Keratinocyte (primary cell): ENCODE results near the gene DUSP22. TPM values are rescaled to one million over a fixed set of nuclear protein-coding genes. Genes with fewer than 3 reads are reported as not detected.
"Not testable (repeated sequence)": the region's sequence is repeated elsewhere in the genome, so short reads cannot be mapped to it uniquely, and the experiment has no call there.

Experiments used
- DNase-seq: peaks from one replicate; pipeline ENCODE4 v3.0.0-alpha.2; 2011; ENCODE audit warnings: low read depth, missing footprints, low spot score
- FAIRE-seq: peaks from 2 replicates; lab custom pipeline; 2011; peaks lifted over from hg19 to GRCh38; lab: Jason Lieb, UNC
- H2AFZ ChIP-seq: 2 replicates; pipeline ENCODE4 v1.6.0; 2012; ENCODE audit warnings: low read length, control low read depth, inconsistent platforms; ENCODE audit not compliant: control insufficient read depth
- H3K27ac ChIP-seq: 2 replicates; pipeline ENCODE4 v1.5.1; 2011; ENCODE audit warnings: low read length; ENCODE audit not compliant: control insufficient read depth, insufficient read depth
- H3K27me3 ChIP-seq: 3 replicates; pipeline ENCODE4 v1.6.0; 2011; ENCODE audit warnings: low read length; ENCODE audit not compliant: control insufficient read depth, insufficient read depth; ENCODE audit errors: extremely low read depth
- H3K36me3 ChIP-seq, 2 experiments: 2 replicates in 1 of 2; 3 replicates in 1 of 2; pipeline ENCODE4 v1.5.1; 2011; ENCODE audit warnings: low read length in 2 of 2, mild to moderate bottlenecking in 1 of 2; ENCODE audit not compliant: control insufficient read depth in 2 of 2, insufficient read depth in 2 of 2; ENCODE audit errors: extremely low read depth in 1 of 2
- H3K4me1 ChIP-seq: 3 replicates; pipeline ENCODE4 v1.5.1; 2011; ENCODE audit warnings: low read length; ENCODE audit not compliant: control insufficient read depth, insufficient read depth; ENCODE audit errors: extremely low read depth
- H3K4me2 ChIP-seq: 3 replicates; pipeline ENCODE4 v1.6.0; 2011; ENCODE audit warnings: low read depth, low read length; ENCODE audit not compliant: control insufficient read depth, insufficient read depth; ENCODE audit errors: extremely low read depth
- H3K4me3 ChIP-seq, 3 experiments: fragments of 200-600 bp in 1 of 3; sonication (generic) in 1 of 3; 2 replicates in 2 of 3; 3 replicates in 1 of 3; pipeline ENCODE4 v1.5.1; 2011 to 2016; ENCODE audit warnings: low read length in 3 of 3, mild to moderate bottlenecking in 3 of 3, control low read depth in 2 of 3, inconsistent platforms in 1 of 3, low read depth in 1 of 3, mixed read lengths in 1 of 3, mixed run types in 1 of 3, moderate library complexity in 1 of 3; ENCODE audit not compliant: control insufficient read depth in 2 of 3, insufficient read depth in 2 of 3; ENCODE audit errors: extremely low read depth in 1 of 3
- H3K79me2 ChIP-seq: 2 replicates; pipeline ENCODE4 v1.6.0; 2012; ENCODE audit warnings: low read length; ENCODE audit not compliant: control insufficient read depth, insufficient read depth
- H3K9ac ChIP-seq: 3 replicates; pipeline ENCODE4 v1.6.0; 2011; ENCODE audit warnings: low read length; ENCODE audit not compliant: control insufficient read depth, insufficient read depth; ENCODE audit errors: extremely low read depth
- H3K9me1 ChIP-seq: 3 replicates; pipeline ENCODE4 v1.6.0; 2011; ENCODE audit warnings: low read length; ENCODE audit not compliant: control insufficient read depth, insufficient read depth; ENCODE audit errors: extremely low read depth
- H3K9me3 ChIP-seq: 2 replicates; pipeline ENCODE4 v1.5.1; 2012; ENCODE audit warnings: low read depth, low read length; ENCODE audit not compliant: control insufficient read depth
- H4K20me1 ChIP-seq: 3 replicates; pipeline ENCODE4 v1.6.0; 2011; ENCODE audit warnings: low read length; ENCODE audit not compliant: control insufficient read depth, insufficient read depth; ENCODE audit errors: extremely low read depth
- EZH2 ChIP-seq: IDR thresholded peaks from one replicate; pipeline ENCODE4 v1.6.1; 2012; ENCODE audit warnings: inconsistent platforms, mild to moderate bottlenecking, low read length, moderate library complexity
- dilution Hi-C: fragments of 300-500 bp; cut with MboI; formaldehyde crosslinking; loops from one replicate; pipeline ENCODE4 v1.7.0; 2020; ENCODE audit warnings: low sequenced_read_pairs; ENCODE audit not compliant: extremely low pct_ligation_motif_present
- polyA plus RNA-seq, 5 experiments: library from polyadenylated mRNA; depleted of rRNA in 3 of 5; stranded (reverse) in 3 of 5; stranded (forward) in 1 of 5; unstranded in 1 of 5; fragments of >200 nt; gene quantifications; 1 replicate in 1 of 5; 2 replicates in 3 of 5; 3 replicates in 1 of 5; pipeline versions ENCODE4 v1.2.1 to v1.2.3, GENCODE V29; 2011 to 2012; ENCODE audit warnings: missing spikeins in 2 of 5, low read depth in 1 of 5, low replicate concordance in 1 of 5
- TF ChIP-seq, protein P1 (sequence below), 3 experiments: IDR thresholded peaks in 1 of 3; conservative IDR thresholded peaks in 1 of 3; optimal IDR thresholded peaks in 1 of 3; 2 replicates in 2 of 3; 3 replicates in 1 of 3; pipeline versions ENCODE3 to v1.5.1; 2011; ENCODE audit warnings: low read length in 3 of 3, mild to moderate bottlenecking in 3 of 3, moderate library complexity in 2 of 3, control low read depth in 1 of 3, inconsistent platforms in 1 of 3; ENCODE audit not compliant: insufficient read depth in 2 of 3; ENCODE audit errors: extremely low read depth in 1 of 3

Gene DUSP22
- polyA plus RNA-seq, 1 donor (not counting 4 experiments of a cell fraction or from before 2014, with no cell fraction given) = 17.3 TPM

- no peak for TF ChIP-seq EZH2
- TF ChIP-seq, protein P1, sequence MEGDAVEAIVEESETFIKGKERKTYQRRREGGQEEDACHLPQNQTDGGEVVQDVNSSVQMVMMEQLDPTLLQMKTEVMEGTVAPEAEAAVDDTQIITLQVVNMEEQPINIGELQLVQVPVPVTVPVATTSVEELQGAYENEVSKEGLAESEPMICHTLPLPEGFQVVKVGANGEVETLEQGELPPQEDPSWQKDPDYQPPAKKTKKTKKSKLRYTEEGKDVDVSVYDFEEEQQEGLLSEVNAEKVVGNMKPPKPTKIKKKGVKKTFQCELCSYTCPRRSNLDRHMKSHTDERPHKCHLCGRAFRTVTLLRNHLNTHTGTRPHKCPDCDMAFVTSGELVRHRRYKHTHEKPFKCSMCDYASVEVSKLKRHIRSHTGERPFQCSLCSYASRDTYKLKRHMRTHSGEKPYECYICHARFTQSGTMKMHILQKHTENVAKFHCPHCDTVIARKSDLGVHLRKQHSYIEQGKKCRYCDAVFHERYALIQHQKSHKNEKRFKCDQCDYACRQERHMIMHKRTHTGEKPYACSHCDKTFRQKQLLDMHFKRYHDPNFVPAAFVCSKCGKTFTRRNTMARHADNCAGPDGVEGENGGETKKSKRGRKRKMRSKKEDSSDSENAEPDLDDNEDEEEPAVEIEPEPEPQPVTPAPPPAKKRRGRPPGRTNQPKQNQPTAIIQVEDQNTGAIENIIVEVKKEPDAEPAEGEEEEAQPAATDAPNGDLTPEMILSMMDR (optimal IDR thresholded peaks at IDR 0.05 in 1 of 3, IDR thresholded peaks at IDR 0.05 in 1 of 3, conservative IDR thresholded peaks at IDR 0.05 in 1 of 3; ENCODE audit: extremely low read depth in 1 of 3, insufficient read depth in 2 of 3, low read length in 3 of 3) = no peak
- no peaks in the 10 kb centered on the region for H4K20me1 ChIP-seq
- dilution Hi-C loops = no loop called here
- no peak overlapping the region for H3K4me3 ChIP-seq
- no peak for DNase-seq
- peaks cover 4% of the 10 kb centered on the region for H3K27me3 ChIP-seq
- H3K36me3 ChIP-seq = no peaks in the 10 kb centered on the region
- no peak overlapping the region for H3K27ac ChIP-seq
- H3K9me1 ChIP-seq = no peaks in the 10 kb centered on the region
- no peaks in the 10 kb centered on the region for H3K4me1 ChIP-seq
- no peak overlapping the region for H3K9ac ChIP-seq
- no peaks in the 10 kb centered on the region for H3K79me2 ChIP-seq
- peaks cover 5% of the 10 kb centered on the region for H3K9me3 ChIP-seq
- H2AFZ ChIP-seq = no peak overlapping the region
- H3K4me2 ChIP-seq = no peak overlapping the region
- no peak for FAIRE-seq
Measured at GRCh38 chr6:370555-370954, 78.3 kb downstream of the DUSP22 start.

DNA sequence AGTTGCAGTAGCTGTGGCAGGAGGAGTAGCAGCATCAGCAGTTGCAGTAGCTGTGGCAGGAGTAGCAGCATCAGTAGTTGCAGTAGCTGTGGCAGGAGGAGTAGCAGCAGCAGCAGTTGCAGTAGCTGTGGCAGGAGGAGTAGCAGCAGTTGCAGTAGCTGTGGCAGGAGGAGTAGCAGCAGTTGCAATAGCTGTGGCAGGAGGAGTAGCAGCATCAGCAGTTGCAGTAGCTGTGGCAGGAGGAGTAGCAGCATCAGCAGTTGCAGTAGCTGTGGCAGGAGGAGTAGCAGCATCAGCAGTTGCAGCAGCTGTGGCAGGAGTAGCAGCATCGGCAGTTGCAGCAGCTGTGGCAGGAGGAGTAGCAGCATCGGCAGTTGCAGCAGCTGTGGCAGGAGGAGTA, 79.6 kb downstream of the DUSP22 start:
- H4K20me1 ChIP-seq, H3K4me1 ChIP-seq, FAIRE-seq, dilution Hi-C loops, H2AFZ ChIP-seq, H3K4me3 ChIP-seq, H3K9ac ChIP-seq, H3K79me2 ChIP-seq, DNase-seq, H3K36me3 ChIP-seq, H3K27me3 ChIP-seq, H3K27ac ChIP-seq, H3K9me3 ChIP-seq, H3K4me2 ChIP-seq, H3K9me1 ChIP-seq: not testable (repeated sequence)

GRCh38 chr6:372336-372911, 80.1 kb downstream of the DUSP22 start:
- no peaks in the 10 kb centered on the region for H3K9me1 ChIP-seq
- no peak overlapping the region for H3K9ac ChIP-seq
- H3K79me2 ChIP-seq = no peaks in the 10 kb centered on the region
- no peak overlapping the region for H3K4me3 ChIP-seq
- H2AFZ ChIP-seq = no peak overlapping the region
- H4K20me1 ChIP-seq = no peaks in the 10 kb centered on the region
- H3K27me3 ChIP-seq = peaks cover 4% of the 10 kb centered on the region
- TF ChIP-seq, protein P1 (optimal IDR thresholded peaks at IDR 0.05 in 1 of 3, IDR thresholded peaks at IDR 0.05 in 1 of 3, conservative IDR thresholded peaks at IDR 0.05 in 1 of 3; ENCODE audit: extremely low read depth in 1 of 3, insufficient read depth in 2 of 3, low read length in 3 of 3) = no peak
- no peak for TF ChIP-seq EZH2
- peaks cover 3% of the 10 kb centered on the region for H3K9me3 ChIP-seq
- no peaks in the 10 kb centered on the region for H3K4me1 ChIP-seq
- FAIRE-seq = no peak
- no peak overlapping the region for H3K4me2 ChIP-seq
- DNase-seq = no peak
- dilution Hi-C loops = no loop called here
- H3K27ac ChIP-seq = no peak overlapping the region
- no peaks in the 10 kb centered on the region for H3K36me3 ChIP-seq
